GM19463 (cell line): ENCODE data around the gene ITIH4.

Source experiments
- ATAC-seq: cut with Tn5 transposase; IDR thresholded peaks from one replicate; pipeline ENCODE4 v1.9.1; 2021; ENCODE audit warnings: mild to moderate bottlenecking, moderate library complexity; ENCODE audit not compliant: unreplicated experiment

The ITIH4 gene

GRCh38 chr3:52849656-52850055, 19.2 kb upstream of the ITIH4 start:
- no peak for ATAC-seq

- no peak for ATAC-seq
Measured at GRCh38 chr3:52848617-52849016, 18.1 kb upstream of the ITIH4 start.

GRCh38 chr3:52847726-52848125, 17.3 kb upstream of the ITIH4 start:
- no peak for ATAC-seq

- no peak for ATAC-seq
Measured at GRCh38 chr3:52847241-52847640, 16.8 kb upstream of the ITIH4 start.

- no peak for ATAC-seq
Measured at GRCh38 chr3:52846432-52846965, 16.0 kb upstream of the ITIH4 start.

GRCh38 chr3:52845691-52846431, 15.4 kb upstream of the ITIH4 start:
- no peak for ATAC-seq

GRCh38 chr3:52845157-52845556, 14.7 kb upstream of the ITIH4 start:
- ATAC-seq, result no peak

- no peak for ATAC-seq
Measured at GRCh38 chr3:52844290-52844975, 14.0 kb upstream of the ITIH4 start.

GRCh38 chr3:52843881-52844280, 13.4 kb upstream of the ITIH4 start:
- no peak for ATAC-seq

- no peak for ATAC-seq
Measured at GRCh38 chr3:52843108-52843865, 12.8 kb upstream of the ITIH4 start.

- no peak for ATAC-seq
Measured at GRCh38 chr3:52842424-52842823, 12.0 kb upstream of the ITIH4 start.

GRCh38 chr3:52841981-52842340, 11.5 kb upstream of the ITIH4 start:
- ATAC-seq, result no peak

- peak; percentile 45 for ATAC-seq
Measured at GRCh38 chr3:52841211-52841980, 10.9 kb upstream of the ITIH4 start.

GRCh38 chr3:52839892-52840545, 9.5 kb upstream of the ITIH4 start:
- no peak for ATAC-seq

- ATAC-seq, result no peak
Measured at GRCh38 chr3:52839268-52839575, 8.8 kb upstream of the ITIH4 start.

GRCh38 chr3:52838561-52839267, 8.2 kb upstream of the ITIH4 start:
- ATAC-seq, result no peak

- ATAC-seq, result no peak
Measured at GRCh38 chr3:52836986-52837385, 6.5 kb upstream of the ITIH4 start.

- no peak for ATAC-seq
Measured at GRCh38 chr3:52836471-52836845, 6.0 kb upstream of the ITIH4 start.

- no peak for ATAC-seq
Measured at GRCh38 chr3:52835766-52836470, 5.4 kb upstream of the ITIH4 start.
